Mesodermal cell (in vitro differentiated cells): ENCODE data around the gene ASF1B.
A peak's percentile ranks its signal among the peaks of the same experiment; 100 is the strongest.

ENCODE experiments used
- H3K27ac ChIP-seq: 2 replicates; pipeline ENCODE4 v1.7.0; 2013; ENCODE audit warnings: mild to moderate bottlenecking, low read depth, low read length, moderate library complexity; ENCODE audit not compliant: severe bottlenecking
- H3K36me3 ChIP-seq: 2 replicates; pipeline ENCODE4 v1.7.1; 2013; ENCODE audit warnings: mild to moderate bottlenecking, low read length, moderate library complexity; ENCODE audit not compliant: control insufficient read depth, insufficient read depth
- H3K4me1 ChIP-seq: one replicate; pipeline ENCODE4 v1.7.1; 2013; ENCODE audit warnings: mild to moderate bottlenecking, low read length; ENCODE audit not compliant: insufficient read depth, control insufficient read depth, poor library complexity, severe bottlenecking
- H3K4me3 ChIP-seq: 2 replicates; pipeline ENCODE4 v1.7.0; 2013; ENCODE audit warnings: low read length, control low read depth, mild to moderate bottlenecking; ENCODE audit not compliant: insufficient read depth, poor library complexity, severe bottlenecking; ENCODE audit errors: extremely low read depth
- H3K9me3 ChIP-seq: 2 replicates; pipeline ENCODE4 v1.7.1; 2013; ENCODE audit warnings: mild to moderate bottlenecking, low read length, moderate library complexity; ENCODE audit not compliant: control insufficient read depth
- WGBS, 2 experiments: methylation state at CpG; one replicate each; pipeline ENCODE4 v1.1.5; 2013; ENCODE audit warnings: missing lambda C conversion rate in 2 of 2; ENCODE audit not compliant: insufficient coverage in 2 of 2; 5-methylcytosine and 5-hydroxymethylcytosine counted together

ASF1B gene

GRCh38 chr19:14135985-14136508 lies 342 bp downstream of the ASF1B start:
- Histone ChIP-seq H3K4me3 (peak overlapping the region; percentile 77), H3K4me1 (peaks cover 19% of the 10 kb centered on the region), H3K36me3 (no peaks in the 10 kb centered on the region), H3K27ac (no peak overlapping the region), H3K9me3 (no peaks in the 10 kb centered on the region)
- 0 to 1% methylated on average over 13 to 36 of the region's 38 CpGs for WGBS, 2 experiments

DNA sequence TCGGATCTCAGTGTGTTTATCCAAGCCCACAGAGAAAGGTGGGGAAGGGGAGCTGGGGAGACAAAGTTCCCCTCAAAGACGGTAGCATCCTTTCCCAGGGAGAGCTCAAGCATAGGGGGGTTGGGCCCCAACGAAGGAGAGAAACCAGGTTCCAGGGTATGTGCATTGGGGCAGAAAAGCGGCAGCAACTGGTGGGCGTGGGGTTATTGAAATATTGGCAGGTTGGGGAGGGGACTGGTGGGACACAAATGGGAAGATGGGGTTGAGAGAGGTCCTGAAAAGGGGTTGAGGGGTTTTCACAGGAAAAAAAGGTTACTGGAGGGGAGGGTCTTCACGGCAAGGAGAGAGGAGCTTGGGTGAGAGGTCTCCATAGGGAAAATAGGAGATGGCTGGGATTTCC lies 1.0 kb downstream of the ASF1B start:
- Histone ChIP-seq H3K27ac (no peak overlapping the region), H3K36me3 (no peaks in the 10 kb centered on the region), H3K4me1 (peaks cover 19% of the 10 kb centered on the region), H3K4me3 (peak overlapping the region; percentile 77), H3K9me3 (no peaks in the 10 kb centered on the region)
- 61% methylated on average over 4 to 6 of the region's 6 CpGs for WGBS, 2 experiments

DNA sequence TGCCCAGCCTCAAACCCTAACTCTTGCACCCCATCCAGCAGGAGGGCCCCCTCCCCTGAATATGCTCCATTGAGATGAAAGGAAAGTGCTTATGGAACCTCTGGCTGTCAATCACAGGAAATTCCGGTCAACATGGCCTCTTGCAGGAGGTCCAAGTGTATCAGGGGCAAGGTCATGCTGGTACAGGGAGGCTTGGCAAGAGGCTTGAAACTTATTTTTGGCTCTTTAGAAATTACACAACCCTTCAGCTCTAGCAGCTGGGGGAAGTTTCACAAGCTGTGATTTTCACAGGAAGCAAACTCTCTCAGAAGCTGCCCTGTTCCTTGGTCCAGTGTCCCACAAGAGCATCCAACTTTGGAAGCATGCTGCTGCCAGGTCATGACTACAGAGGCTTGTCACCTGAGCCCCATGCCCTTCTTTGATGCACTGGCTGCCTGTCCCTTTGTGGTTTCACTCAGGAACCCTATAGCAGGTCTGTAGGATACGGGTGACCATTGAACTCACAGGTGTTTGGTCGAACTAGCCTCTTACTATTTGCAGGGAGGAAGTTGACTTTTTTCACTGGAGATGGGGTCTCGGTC lies 8.4 kb downstream of the ASF1B start:
- Histone ChIP-seq H3K27ac (no peak overlapping the region), H3K4me1 (no peaks in the 10 kb centered on the region), H3K4me3 (no peak overlapping the region), H3K9me3 (no peaks in the 10 kb centered on the region), H3K36me3 (peaks cover 30% of the 10 kb centered on the region)
- 100% methylated on average over 3 to 4 of the region's 4 CpGs for WGBS, 2 experiments

- Histone ChIP-seq H3K27ac (no peak overlapping the region), H3K4me1 (no peaks in the 10 kb centered on the region), H3K36me3 (peaks cover 33% of the 10 kb centered on the region), H3K4me3 (no peak overlapping the region), H3K9me3 (no peaks in the 10 kb centered on the region)
- WGBS, 2 experiments: 92 to 100% methylated on average over 8 of the region's 8 CpGs
Observed at GRCh38 chr19:14127176-14127575, 9.2 kb downstream of the ASF1B start.

- Histone ChIP-seq H3K27ac (no peak overlapping the region), H3K9me3 (no peaks in the 10 kb centered on the region), H3K4me1 (peaks cover 15% of the 10 kb centered on the region), H3K4me3 (no peak overlapping the region), H3K36me3 (peaks cover 42% of the 10 kb centered on the region)
- WGBS, 2 experiments: 100% methylated on average over 4 to 5 of the region's 6 CpGs
Observed at GRCh38 chr19:14122924-14123323, 13.5 kb downstream of the ASF1B start.

- Histone ChIP-seq H3K27ac (no peak overlapping the region), H3K4me3 (no peak overlapping the region), H3K36me3 (peaks cover 30% of the 10 kb centered on the region), H3K9me3 (no peaks in the 10 kb centered on the region), H3K4me1 (peaks cover 25% of the 10 kb centered on the region)
- 88 to 92% methylated on average over 2 to 5 of the region's 7 CpGs for WGBS, 2 experiments
Observed at GRCh38 chr19:14120497-14120780, 15.9 kb downstream of the ASF1B start.

GRCh38 chr19:14119644-14120496 lies 16.5 kb downstream of the ASF1B start:
- Histone ChIP-seq H3K4me1 (peaks cover 25% of the 10 kb centered on the region), H3K36me3 (peaks cover 25% of the 10 kb centered on the region), H3K27ac (no peak overlapping the region), H3K9me3 (no peaks in the 10 kb centered on the region), H3K4me3 (no peak overlapping the region)
- 97 to 100% methylated on average over 6 to 7 of the region's 7 CpGs for WGBS, 2 experiments

DNA sequence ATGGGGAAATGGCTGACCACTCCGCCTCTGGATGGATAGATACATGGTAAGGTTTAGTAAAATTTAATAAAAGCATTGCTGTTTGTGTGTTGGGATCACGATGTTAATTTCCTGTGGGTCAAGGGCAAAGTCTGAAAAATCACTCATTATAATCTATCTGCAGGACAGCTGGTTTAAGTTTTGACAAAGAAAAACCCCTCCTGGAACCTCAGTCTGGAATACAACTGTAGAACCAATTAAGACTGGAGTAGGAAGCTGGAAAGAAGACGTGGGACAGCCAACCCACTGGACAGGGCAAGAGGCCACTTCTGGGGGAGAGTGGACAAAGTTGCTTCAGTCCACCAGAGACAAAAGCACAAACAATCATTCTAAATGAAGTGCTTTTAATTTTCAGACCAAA lies 17.2 kb downstream of the ASF1B start:
- H3K4me3 ChIP-seq: no peak overlapping the region
- peaks cover 18% of the 10 kb centered on the region for H3K36me3 ChIP-seq
- WGBS, 2 experiments: 94% methylated on average over 2 of the region's 3 CpGs; no CpG with 5 or more reads in 1 of the 2 experiments
- H3K4me1 ChIP-seq: peaks cover 25% of the 10 kb centered on the region
- no peaks in the 10 kb centered on the region for H3K9me3 ChIP-seq
- peak overlapping the region; percentile 93 for H3K27ac ChIP-seq

GRCh38 chr19:14118165-14119051 lies 18.0 kb downstream of the ASF1B start:
- Histone ChIP-seq H3K27ac (peak overlapping the region; percentile 93), H3K4me1 (peaks cover 30% of the 10 kb centered on the region), H3K36me3 (peaks cover 17% of the 10 kb centered on the region), H3K9me3 (no peaks in the 10 kb centered on the region), H3K4me3 (peak overlapping the region; percentile 34)
- WGBS, 2 experiments: 15 to 19% methylated on average over 36 to 59 of the region's 61 CpGs

DNA sequence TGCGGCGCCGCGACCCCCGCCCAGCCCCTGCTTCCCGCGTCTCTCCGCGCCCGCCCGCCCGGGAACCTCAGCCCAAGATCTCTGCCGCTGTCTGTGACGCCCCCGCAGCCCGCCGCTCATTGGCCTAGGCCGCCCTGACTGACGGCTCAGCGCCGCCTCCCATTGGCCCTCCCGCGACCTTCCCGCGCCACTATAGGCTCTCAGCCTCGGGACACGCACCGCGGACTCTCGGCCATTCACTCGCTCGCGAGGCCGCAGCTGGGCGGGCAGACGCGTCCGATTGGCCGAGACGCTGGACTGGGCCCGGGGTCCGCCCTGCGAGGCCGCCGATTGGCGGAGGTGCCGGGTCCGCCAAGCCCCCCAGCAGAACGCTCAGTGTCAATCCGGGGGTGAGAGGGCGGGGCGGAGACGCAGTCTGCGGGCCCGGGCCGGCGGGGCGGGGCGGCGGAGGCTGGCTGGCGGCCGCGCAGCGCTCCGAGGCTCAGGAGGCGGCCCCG lies 18.7 kb downstream of the ASF1B start, which contains the start of gene PRKACA:
TSS of gene PRKACA (minus strand) at position 95 of the 497 bp plus-strand sequence. CDS start 215 bp downstream, outside the sequence.
- WGBS, 2 experiments: 0% methylated on average over 55 to 56 of the region's 67 CpGs
- H3K27ac ChIP-seq: peak within 1 kb of the TSS; percentile 93
- H3K4me3 ChIP-seq: peak within 1 kb of the TSS; percentile 94
- H3K36me3 ChIP-seq: peaks cover 16% of the 10 kb centered on the region
- H3K9me3 ChIP-seq: no peaks in the 10 kb centered on the region
- H3K4me1 ChIP-seq: peaks cover 37% of the 10 kb centered on the region
